ENCODE data around the gene ZFYVE19. TPM values are rescaled to one million over a fixed set of nuclear protein-coding genes. Genes with fewer than 3 reads are reported as not detected.

The ZFYVE19 gene
- total and polyA plus RNA-seq, 2 of the 13 experiments (the other 11 are each of a cell fraction or from before 2014, with no cell fraction given), result 23.3 to 44.0 TPM

GRCh38 chr15:40787344-40787841 is 19.5 kb upstream of the ZFYVE19 start:
- FAIRE-seq (no peak), DNase-seq (ENCODE audit: low spot score) (no peak), ATAC-seq (no peak)
- Histone ChIP-seq H3K9ac (ENCODE audit: insufficient read depth, low read depth, low read length) (no peak overlapping the region), H3K27me3 (ENCODE audit: control insufficient read depth in 1 of 2, insufficient read depth in 2 of 2, low read length in 2 of 2) (no peaks in the 10 kb centered on the region), H3K9me3 (ENCODE audit: low read length) (no peaks in the 10 kb centered on the region), H3K27ac (ENCODE audit: extremely low read length, insufficient read depth, low read length) (no peak overlapping the region), H3K36me3 (replicated peaks in 1 of 2; ENCODE audit: control insufficient read depth in 1 of 2, insufficient read depth in 2 of 2, low read length in 2 of 2) (0 out of 5 replicates have a peak, but pooled peaks cover 0 to 4% of the 10 kb centered on the region in 2 experiments), H4K20me1 (ENCODE audit: insufficient read depth, low read length) (no peaks in the 10 kb centered on the region; the same call in 1 of the 2 replicates), H3K79me2 (ENCODE audit: insufficient read depth, low read length) (peaks cover 12% of the 10 kb centered on the region), H3K4me3 (replicated peaks in 1 of 3; ENCODE audit: insufficient read depth in 1 of 3, low read depth in 2 of 3, low read length in 3 of 3) (no peak overlapping the region), H3K4me1 (ENCODE audit: insufficient read depth, low read length) (peaks cover 38% of the 10 kb centered on the region), H3K4me2 (ENCODE audit: low read depth, low read length) (no peak overlapping the region), H2AFZ (ENCODE audit: low read length) (no peak overlapping the region)
- CTCF ChIA-PET (ENCODE audit: low intra/inter-chr PET ratio, low total read pairs), result no interaction called here
- no TSS peak for BruUV-seq (replicated peaks)
- POLR2A ChIA-PET, result interaction anchor here (0.6 kb wide), 1 partner anchor 336 kb away, joined by 3 read pairs; no protein-coding TSS in a partner anchor
- 95% methylated on average over 4 of the region's 4 CpGs for WGBS (ENCODE audit: low lambda C conversion rate)
- intact Hi-C loops (cut with micrococcal nuclease; ENCODE audit: unreplicated experiment), result no loop called here
- in situ Hi-C loops (cut with HindIII; ENCODE audit: extremely low pct_ligation_motif_present, low pct_unique_long_range_greater_than_20kb), result no loop called here
- no peak for TF ChIP-seq ZNF280B (CRISPR knock-in tag; IDR thresholded peaks at IDR 0.05; ENCODE audit: borderline replicate concordance)
- TF ChIP-seq SCMH1 (CRISPR knock-in tag; IDR thresholded peaks at IDR 0.05; ENCODE audit: borderline replicate concordance), result no peak
- TF ChIP-seq MIXL1 (CRISPR knock-in tag; IDR thresholded peaks at IDR 0.05), result no peak
- no peak for TF ChIP-seq FOXP1 (IDR thresholded peaks at IDR 0.05)
- TF ChIP-seq FOXP1 (CRISPR knock-in tag; IDR thresholded peaks at IDR 0.05), result no peak
- TF ChIP-seq ZNF543 (CRISPR knock-in tag; IDR thresholded peaks at IDR 0.05), result no peak
- TF ChIP-seq ZNF263 (CRISPR knock-in tag; IDR thresholded peaks at IDR 0.05), result no peak
- TF ChIP-seq, protein P1, sequence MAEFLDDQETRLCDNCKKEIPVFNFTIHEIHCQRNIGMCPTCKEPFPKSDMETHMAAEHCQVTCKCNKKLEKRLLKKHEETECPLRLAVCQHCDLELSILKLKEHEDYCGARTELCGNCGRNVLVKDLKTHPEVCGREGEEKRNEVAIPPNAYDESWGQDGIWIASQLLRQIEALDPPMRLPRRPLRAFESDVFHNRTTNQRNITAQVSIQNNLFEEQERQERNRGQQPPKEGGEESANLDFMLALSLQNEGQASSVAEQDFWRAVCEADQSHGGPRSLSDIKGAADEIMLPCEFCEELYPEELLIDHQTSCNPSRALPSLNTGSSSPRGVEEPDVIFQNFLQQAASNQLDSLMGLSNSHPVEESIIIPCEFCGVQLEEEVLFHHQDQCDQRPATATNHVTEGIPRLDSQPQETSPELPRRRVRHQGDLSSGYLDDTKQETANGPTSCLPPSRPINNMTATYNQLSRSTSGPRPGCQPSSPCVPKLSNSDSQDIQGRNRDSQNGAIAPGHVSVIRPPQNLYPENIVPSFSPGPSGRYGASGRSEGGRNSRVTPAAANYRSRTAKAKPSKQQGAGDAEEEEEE (CRISPR knock-in tag; IDR thresholded peaks at IDR 0.05; ENCODE audit: borderline replicate concordance), result no peak
- TF ChIP-seq ZNF784 (CRISPR knock-in tag; IDR thresholded peaks at IDR 0.05; ENCODE audit: borderline replicate concordance), result no peak
- TF ChIP-seq ZNF564 (CRISPR knock-in tag; IDR thresholded peaks at IDR 0.05), result no peak
- no peak for TF ChIP-seq ZNF34 (CRISPR knock-in tag; IDR thresholded peaks at IDR 0.05; ENCODE audit: borderline replicate concordance)
- no peak for TF ChIP-seq MLXIP (CRISPR knock-in tag; IDR thresholded peaks at IDR 0.05; ENCODE audit: borderline replicate concordance)
- no peak for TF ChIP-seq ZFP36L1 (CRISPR knock-in tag; IDR thresholded peaks at IDR 0.05)
- no peak for TF ChIP-seq ZKSCAN1 (IDR thresholded peaks at IDR 0.05; ENCODE audit: low read length)
- TF ChIP-seq ZNF160 (CRISPR knock-in tag; IDR thresholded peaks at IDR 0.05), result no peak
- TF ChIP-seq, protein P2, sequence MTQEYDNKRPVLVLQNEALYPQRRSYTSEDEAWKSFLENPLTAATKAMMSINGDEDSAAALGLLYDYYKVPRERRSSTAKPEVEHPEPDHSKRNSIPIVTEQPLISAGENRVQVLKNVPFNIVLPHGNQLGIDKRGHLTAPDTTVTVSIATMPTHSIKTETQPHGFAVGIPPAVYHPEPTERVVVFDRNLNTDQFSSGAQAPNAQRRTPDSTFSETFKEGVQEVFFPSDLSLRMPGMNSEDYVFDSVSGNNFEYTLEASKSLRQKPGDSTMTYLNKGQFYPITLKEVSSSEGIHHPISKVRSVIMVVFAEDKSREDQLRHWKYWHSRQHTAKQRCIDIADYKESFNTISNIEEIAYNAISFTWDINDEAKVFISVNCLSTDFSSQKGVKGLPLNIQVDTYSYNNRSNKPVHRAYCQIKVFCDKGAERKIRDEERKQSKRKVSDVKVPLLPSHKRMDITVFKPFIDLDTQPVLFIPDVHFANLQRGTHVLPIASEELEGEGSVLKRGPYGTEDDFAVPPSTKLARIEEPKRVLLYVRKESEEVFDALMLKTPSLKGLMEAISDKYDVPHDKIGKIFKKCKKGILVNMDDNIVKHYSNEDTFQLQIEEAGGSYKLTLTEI (CRISPR knock-in tag; conservative IDR thresholded peaks at IDR 0.05), result no peak
- no peak for TF ChIP-seq ZNF678 (CRISPR knock-in tag; IDR thresholded peaks at IDR 0.05)

All from HepG2 (cell line).